Large intestine (tissue), 3 donors: ENCODE results near the gene HIPK1. TPM values are rescaled to one million over a fixed set of nuclear protein-coding genes. Genes with fewer than 3 reads are reported as not detected.

Experiments used
- DNase-seq, 2 donors: peaks; one replicate each; pipeline versions ENCODE4 v3.0.0 to v3.0.0-alpha.2; 2013
- H3K27ac ChIP-seq: one replicate; pipeline ENCODE4 v1.5.1; 2013; ENCODE audit warnings: low read length
- H3K27me3 ChIP-seq: 2 replicates; pipeline ENCODE4 v1.6.1; 2013; ENCODE audit warnings: low read length; ENCODE audit not compliant: control insufficient read depth, insufficient read depth
- H3K36me3 ChIP-seq: 2 replicates; pipeline ENCODE4 v1.6.1; 2013; ENCODE audit warnings: low read length; ENCODE audit not compliant: control insufficient read depth, insufficient read depth
- H3K4me1 ChIP-seq: one replicate; pipeline ENCODE4 v1.6.1; 2013; ENCODE audit warnings: low read length; ENCODE audit not compliant: control insufficient read depth, insufficient read depth
- H3K4me3 ChIP-seq: one replicate; pipeline ENCODE4 v1.5.1; 2013; ENCODE audit warnings: low read length
- H3K9me3 ChIP-seq: one replicate; pipeline ENCODE4 v1.6.1; 2013; ENCODE audit warnings: mild to moderate bottlenecking, low read depth, low read length, moderate library complexity; ENCODE audit not compliant: control insufficient read depth
- WGBS: methylation state at CpG from one replicate; pipeline ENCODE4 v1.1.5; 2013; ENCODE audit warnings: low lambda C conversion rate; ENCODE audit not compliant: insufficient coverage; 5-methylcytosine and 5-hydroxymethylcytosine counted together
- polyA plus RNA-seq: library from polyadenylated mRNA; unstranded; fragments of 120-200 nt; gene quantifications from one replicate; pipeline ENCODE4 v1.2.1, GENCODE V29; 2013

The HIPK1 gene
- polyA plus RNA-seq, 1 donor: 31.5 TPM

GRCh38 chr1:113913887-113914664, 15.0 kb upstream of the HIPK1 start:
- no peak for DNase-seq
- H3K4me3 ChIP-seq: no peak overlapping the region
- no peak overlapping the region for H3K27ac ChIP-seq
- H3K36me3 ChIP-seq: peaks cover 15% of the 10 kb centered on the region
- no peaks in the 10 kb centered on the region for H3K27me3 ChIP-seq
- H3K9me3 ChIP-seq: no peaks in the 10 kb centered on the region
- no CpG with 5 or more reads among the region's 5 CpGs for WGBS
- no peaks in the 10 kb centered on the region for H3K4me1 ChIP-seq

DNA sequence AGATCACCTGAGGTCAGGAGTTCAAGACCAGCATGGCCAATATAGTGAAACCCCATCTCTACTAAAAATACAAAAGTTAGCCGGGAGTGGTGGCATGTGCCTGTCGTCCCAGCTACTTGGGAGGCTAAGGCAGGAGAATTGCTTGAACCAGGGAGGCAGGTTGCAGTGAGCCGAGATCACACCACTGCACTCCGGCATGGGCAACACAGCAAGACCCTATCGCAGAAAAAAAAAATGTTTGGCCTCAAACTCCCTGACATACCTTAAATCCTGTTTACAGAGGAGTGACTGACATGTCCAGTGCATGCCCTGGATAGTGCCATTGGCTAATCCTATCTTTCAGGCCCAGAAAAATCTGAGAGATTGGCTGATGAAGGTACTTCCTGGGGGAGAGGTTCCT, 12.2 kb upstream of the HIPK1 start:
- WGBS: no CpG with 5 or more reads among the region's 5 CpGs

DNA sequence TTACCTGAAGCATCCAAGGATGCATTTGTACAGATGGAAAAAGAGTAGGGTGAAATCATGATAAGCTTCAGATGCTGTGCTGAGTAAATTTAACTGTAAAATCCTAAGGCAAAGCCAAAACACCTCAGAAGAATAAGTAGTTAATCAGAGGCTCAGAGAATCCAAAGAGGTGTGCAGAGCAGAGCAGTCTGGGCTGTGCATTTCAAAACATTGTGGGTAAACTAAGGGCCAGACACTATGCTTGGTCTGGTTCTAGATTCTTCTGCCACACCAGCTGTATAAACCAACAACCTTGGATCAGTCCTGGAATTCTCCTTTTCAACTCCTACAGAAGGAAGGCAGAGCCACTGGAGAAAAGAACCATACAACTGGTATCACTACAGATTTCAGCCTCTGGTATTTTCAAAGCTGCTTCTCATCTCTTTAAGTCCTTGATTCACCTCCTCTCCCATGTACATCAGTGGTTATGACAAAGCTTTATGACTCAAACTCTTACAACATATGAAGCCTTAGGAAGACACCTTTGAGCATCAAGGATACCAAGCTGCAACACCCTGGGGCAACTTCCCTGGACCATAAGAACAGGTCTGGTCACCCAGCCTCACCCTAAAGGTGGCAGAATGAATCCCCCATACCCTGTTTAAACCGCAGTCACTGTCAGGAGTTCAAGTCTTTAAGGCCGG, 11.6 kb upstream of the HIPK1 start:
- no peaks in the 10 kb centered on the region for H3K36me3 ChIP-seq
- H3K4me1 ChIP-seq: no peaks in the 10 kb centered on the region
- no CpG with 5 or more reads among the region's 2 CpGs for WGBS
- H3K27ac ChIP-seq: no peak overlapping the region
- no peak overlapping the region for H3K4me3 ChIP-seq
- no peaks in the 10 kb centered on the region for H3K9me3 ChIP-seq
- no peaks in the 10 kb centered on the region for H3K27me3 ChIP-seq
- DNase-seq: no peak

More for the DNA sequence above, 12.2 kb upstream of the HIPK1 start:
- no peaks in the 10 kb centered on the region for H3K27me3 ChIP-seq
- no peak overlapping the region for H3K27ac ChIP-seq
- no peak overlapping the region for H3K4me3 ChIP-seq
- peaks cover under 1% of the 10 kb centered on the region for H3K36me3 ChIP-seq
- H3K9me3 ChIP-seq: no peaks in the 10 kb centered on the region
- H3K4me1 ChIP-seq: no peaks in the 10 kb centered on the region
- no peak for DNase-seq

DNA sequence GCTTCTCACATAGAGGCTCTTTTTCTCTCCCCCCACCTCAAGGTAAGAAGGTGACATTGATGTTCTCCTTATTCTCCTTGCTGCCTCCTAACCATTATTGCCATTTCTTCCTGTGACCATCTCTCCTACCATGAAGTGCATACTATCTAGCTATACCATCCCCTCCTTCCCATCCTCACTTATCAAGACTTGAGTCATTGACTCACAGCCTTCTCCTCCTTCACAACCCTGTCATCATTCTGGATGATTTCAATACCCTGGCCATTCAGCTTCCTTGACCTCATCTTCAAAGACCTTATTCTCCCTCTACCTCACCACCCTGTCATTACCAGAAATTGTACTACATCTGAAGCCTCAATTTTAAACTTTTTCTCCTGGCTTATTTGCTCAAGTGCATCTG, 10.9 kb upstream of the HIPK1 start:
- no peak overlapping the region for H3K4me3 ChIP-seq
- H3K27ac ChIP-seq: no peak overlapping the region
- no peaks in the 10 kb centered on the region for H3K9me3 ChIP-seq
- H3K27me3 ChIP-seq: no peaks in the 10 kb centered on the region
- H3K4me1 ChIP-seq: no peaks in the 10 kb centered on the region
- DNase-seq: no peak
- no peaks in the 10 kb centered on the region for H3K36me3 ChIP-seq

DNA sequence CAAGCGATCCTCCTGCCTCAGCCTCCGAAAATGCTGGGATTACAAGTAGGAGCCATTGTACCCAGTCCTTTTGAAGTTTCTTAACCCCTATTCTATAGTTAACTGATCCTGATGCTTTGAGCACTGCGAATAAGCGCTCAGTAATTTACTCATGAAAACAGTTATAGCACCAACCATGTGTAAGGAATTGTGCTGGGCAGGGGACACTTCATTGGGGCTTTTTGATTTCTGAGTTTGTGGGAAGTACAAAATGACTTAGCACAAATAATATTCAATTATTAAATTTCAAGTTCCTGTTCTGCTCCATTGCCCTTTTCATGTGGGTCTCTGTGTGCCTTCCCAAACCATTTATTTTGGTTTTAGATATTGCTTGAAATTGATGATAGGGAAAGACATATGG, 6.2 kb upstream of the HIPK1 start:
- DNase-seq: no peak
- 100% methylated on average over 1 of the region's 4 CpGs for WGBS
- no peaks in the 10 kb centered on the region for H3K27me3 ChIP-seq

DNA sequence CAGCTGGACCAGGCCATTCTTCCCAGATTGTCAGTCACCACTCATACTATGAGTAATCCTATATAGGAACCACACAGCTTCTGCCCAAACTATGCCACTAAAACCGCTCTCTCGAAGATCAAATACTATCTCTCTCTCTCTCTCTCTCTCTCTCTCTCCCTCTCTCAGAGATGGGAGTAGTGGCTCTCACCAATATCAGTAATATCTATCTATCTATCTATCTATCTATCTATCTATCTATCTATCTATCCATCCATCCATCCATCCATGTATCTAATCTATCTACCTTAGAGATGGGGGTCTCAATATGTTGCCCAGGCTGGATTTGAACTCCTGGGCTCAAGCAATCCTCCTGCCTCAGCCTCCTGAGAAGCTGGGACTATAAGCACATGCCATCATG, 4.7 kb upstream of the HIPK1 start:
- no peak for DNase-seq
- WGBS: 100% methylated on average over 2 of the region's 2 CpGs
- H3K9me3 ChIP-seq: no peaks in the 10 kb centered on the region
- no peak overlapping the region for H3K4me3 ChIP-seq
- H3K4me1 ChIP-seq: no peaks in the 10 kb centered on the region
- H3K36me3 ChIP-seq: no peaks in the 10 kb centered on the region
- H3K27me3 ChIP-seq: no peaks in the 10 kb centered on the region
- no peak overlapping the region for H3K27ac ChIP-seq

More for the DNA sequence above, 6.2 kb upstream of the HIPK1 start:
- H3K36me3 ChIP-seq: no peaks in the 10 kb centered on the region
- no peak overlapping the region for H3K4me3 ChIP-seq
- H3K4me1 ChIP-seq: no peaks in the 10 kb centered on the region
- H3K27ac ChIP-seq: no peak overlapping the region
- H3K9me3 ChIP-seq: no peaks in the 10 kb centered on the region

GRCh38 chr1:113928187-113928930, 765 bp upstream of the HIPK1 start:
- Histone ChIP-seq H3K9me3 (no peaks in the 10 kb centered on the region), H3K4me3 (peak overlapping the region; percentile 78), H3K36me3 (no peaks in the 10 kb centered on the region), H3K27ac (peak overlapping the region; percentile 94), H3K27me3 (no peaks in the 10 kb centered on the region), H3K4me1 (peaks cover 6% of the 10 kb centered on the region)
- DNase-seq: peak in 1 of 2 donors; percentile 56
- WGBS: 0% methylated on average over 2 of the region's 6 CpGs

DNA sequence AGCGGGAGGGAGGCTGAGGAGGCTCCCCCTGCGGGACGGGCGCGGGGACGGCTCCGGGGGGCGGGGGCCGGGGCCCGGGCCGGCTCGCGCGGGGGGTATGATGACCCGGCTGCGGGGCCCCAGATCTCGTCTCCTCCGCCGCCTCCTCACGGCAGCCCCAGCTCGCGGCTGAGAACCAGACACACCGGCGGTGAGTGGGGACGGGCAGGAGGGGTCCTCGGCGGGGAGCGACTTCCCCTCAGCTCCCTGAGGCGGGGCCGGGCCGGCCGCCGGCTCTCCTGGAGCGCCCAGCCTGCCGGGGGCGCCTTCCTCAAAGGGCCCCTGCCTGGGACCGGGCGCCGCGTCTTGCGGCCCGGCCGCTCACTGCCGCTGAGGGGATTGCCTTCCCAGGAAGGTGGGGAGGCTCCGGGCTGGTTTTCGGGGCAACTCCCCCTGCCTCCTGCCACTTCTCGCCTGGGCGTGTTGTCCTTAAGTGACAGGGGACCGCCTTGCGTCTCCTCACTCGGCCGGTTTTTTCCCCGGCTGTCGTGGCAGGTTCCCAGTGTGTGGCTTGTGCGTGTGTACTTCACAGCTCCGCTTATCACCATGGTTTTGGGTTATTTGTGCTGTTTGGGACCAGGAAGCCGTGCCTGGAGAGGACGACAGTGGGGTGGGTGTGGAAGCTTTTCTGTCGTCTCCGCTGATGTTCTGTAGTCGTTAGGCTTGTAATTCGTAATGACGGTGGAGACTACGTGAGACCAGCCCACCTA, 800 bp downstream of the HIPK1 start:
- DNase-seq: peak; percentile 38 to 78
- H3K27me3 ChIP-seq: no peaks in the 10 kb centered on the region
- H3K36me3 ChIP-seq: no peaks in the 10 kb centered on the region
- peaks cover 6% of the 10 kb centered on the region for H3K4me1 ChIP-seq
- 0% methylated on average over 1 of the region's 64 CpGs for WGBS
- H3K4me3 ChIP-seq: peak overlapping the region; percentile 87
- H3K9me3 ChIP-seq: no peaks in the 10 kb centered on the region
- peak overlapping the region; percentile 89 for H3K27ac ChIP-seq

DNA sequence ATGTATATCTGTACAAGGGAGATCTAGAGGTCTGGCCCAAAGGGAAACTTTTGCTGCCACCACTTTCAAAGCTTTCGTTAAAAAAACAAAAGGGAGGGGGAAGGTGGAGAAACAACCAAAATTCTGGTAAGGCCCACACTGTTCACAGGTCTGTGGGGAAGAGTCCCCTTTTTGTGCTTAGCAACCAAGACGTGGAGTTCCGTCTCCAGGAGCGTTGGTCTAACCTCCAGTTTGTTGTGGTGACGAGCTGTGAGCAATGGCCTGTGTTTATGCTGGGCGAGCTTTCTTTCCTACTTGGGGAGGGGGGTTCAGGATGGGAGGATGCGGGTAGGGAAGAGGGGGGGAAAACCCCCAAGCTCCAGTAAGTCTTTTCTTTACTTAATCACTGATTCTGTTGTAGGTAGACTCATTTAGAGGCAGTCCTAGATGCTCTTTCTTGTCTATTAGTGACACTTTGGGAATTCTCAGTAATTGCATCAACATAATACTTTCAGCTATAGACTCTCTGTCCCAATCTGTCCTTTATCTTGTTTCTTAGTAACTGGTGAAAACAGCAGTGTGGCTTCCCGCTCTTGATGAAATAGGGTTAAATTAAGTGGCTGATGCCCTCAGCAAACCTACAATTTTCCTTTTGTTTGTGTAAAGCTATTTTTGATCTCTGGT, 1.5 kb downstream of the HIPK1 start:
- peak; percentile 65 to 78 for DNase-seq
- Histone ChIP-seq H3K4me3 (peak overlapping the region; percentile 87), H3K4me1 (peaks cover 6% of the 10 kb centered on the region), H3K27me3 (no peaks in the 10 kb centered on the region), H3K9me3 (no peaks in the 10 kb centered on the region), H3K36me3 (no peaks in the 10 kb centered on the region), H3K27ac (peak overlapping the region; percentile 89)
- 17% methylated on average over 1 of the region's 8 CpGs for WGBS
